ENCODE results near the gene SAMD14. TPM values are rescaled to one million over a fixed set of nuclear protein-coding genes. Genes with fewer than 3 reads are reported as not detected.
A peak's percentile ranks its signal among the peaks of the same experiment; 100 is the strongest.
"Not testable (repeated sequence)": the region's sequence is repeated elsewhere in the genome, so short reads cannot be mapped to it uniquely, and the experiment has no call there.

The SAMD14 gene
- total RNA-seq, 1 experiment from 2014 or later, result not detected

DNA sequence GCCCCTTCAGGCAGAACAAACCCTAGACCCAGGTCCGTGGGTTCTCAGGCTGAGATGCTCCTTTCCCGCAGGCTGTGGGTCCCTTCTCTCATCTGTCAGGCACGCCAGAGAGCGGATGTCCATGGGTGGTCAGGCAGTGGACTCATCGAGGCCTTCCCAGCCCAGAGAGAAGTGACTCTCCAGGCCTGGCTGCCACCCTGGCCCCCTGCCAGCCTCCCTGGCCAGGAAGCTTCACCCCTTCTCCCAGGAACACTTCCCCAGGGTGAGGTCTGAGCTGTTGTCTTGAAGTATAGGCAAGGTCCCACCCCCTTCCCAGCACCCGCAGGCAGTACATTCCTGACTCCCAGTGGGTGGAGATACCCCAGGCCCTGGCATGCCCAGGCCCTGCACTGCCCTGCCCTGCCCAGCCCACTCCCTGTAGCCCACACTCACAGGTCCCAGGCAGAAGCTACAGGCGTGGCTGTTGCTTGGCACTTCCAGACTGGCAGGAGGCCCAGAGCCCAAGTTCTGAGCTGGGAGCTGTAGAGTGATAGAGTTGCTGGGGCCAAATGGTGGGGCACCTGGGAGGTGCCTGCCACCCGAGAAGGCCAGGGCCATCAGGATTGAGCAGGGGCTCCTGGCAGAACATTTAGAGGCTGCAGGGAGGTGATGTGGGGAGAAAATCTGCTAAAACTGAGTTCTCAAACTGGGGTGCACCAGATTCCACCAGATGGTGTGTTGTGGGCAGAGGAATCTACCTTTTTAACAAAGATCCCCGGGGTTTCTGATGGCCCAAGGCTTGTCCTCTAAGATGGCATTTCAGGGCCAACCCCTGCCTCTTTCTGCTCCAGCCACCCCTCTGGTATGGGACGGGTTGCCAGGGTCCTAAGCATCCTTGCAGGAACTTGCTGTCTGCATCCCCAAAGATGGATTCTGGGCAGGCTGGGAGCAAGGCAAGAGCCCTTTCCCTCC is 67.4 kb downstream of the SAMD14 start:
- H3K27ac Mint-ChIP-seq (ENCODE audit: unreplicated experiment), result peak overlapping the region; percentile 96
- peaks cover 98% of the 10 kb centered on the region for H3K36me3 Mint-ChIP-seq (ENCODE audit: insufficient read depth, unreplicated experiment)
- intact Hi-C loops (cut with micrococcal nuclease; ENCODE audit: unreplicated experiment), result loop anchor here (1.0 kb wide), 1 partner anchor 35 kb away; no protein-coding TSS in a partner anchor
- TF ChIP-seq, protein P1, sequence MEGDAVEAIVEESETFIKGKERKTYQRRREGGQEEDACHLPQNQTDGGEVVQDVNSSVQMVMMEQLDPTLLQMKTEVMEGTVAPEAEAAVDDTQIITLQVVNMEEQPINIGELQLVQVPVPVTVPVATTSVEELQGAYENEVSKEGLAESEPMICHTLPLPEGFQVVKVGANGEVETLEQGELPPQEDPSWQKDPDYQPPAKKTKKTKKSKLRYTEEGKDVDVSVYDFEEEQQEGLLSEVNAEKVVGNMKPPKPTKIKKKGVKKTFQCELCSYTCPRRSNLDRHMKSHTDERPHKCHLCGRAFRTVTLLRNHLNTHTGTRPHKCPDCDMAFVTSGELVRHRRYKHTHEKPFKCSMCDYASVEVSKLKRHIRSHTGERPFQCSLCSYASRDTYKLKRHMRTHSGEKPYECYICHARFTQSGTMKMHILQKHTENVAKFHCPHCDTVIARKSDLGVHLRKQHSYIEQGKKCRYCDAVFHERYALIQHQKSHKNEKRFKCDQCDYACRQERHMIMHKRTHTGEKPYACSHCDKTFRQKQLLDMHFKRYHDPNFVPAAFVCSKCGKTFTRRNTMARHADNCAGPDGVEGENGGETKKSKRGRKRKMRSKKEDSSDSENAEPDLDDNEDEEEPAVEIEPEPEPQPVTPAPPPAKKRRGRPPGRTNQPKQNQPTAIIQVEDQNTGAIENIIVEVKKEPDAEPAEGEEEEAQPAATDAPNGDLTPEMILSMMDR (IDR thresholded peaks at IDR 0.05; ENCODE audit: unreplicated experiment), result no peak
- no peaks in the 10 kb centered on the region for H3K27me3 Mint-ChIP-seq (ENCODE audit: unreplicated experiment)
- BruUV-seq (replicated peaks), result no TSS peak
- peaks cover 90% of the 10 kb centered on the region for H3K4me1 Mint-ChIP-seq (ENCODE audit: low read depth, unreplicated experiment)
- CTCF ChIA-PET, result interaction anchor here (0.6 to 4.7 kb wide), 10 partner anchors 9 to 227 kb away, joined by 3 to 65 read pairs (median 4); no protein-coding TSS in a partner anchor
- H3K4me3 Mint-ChIP-seq (ENCODE audit: low read depth, unreplicated experiment), result peak overlapping the region; percentile 82
- no peaks in the 10 kb centered on the region for H3K9me3 Mint-ChIP-seq (ENCODE audit: low read depth, unreplicated experiment)
- DNase-seq, result peak; percentile 97

DNA sequence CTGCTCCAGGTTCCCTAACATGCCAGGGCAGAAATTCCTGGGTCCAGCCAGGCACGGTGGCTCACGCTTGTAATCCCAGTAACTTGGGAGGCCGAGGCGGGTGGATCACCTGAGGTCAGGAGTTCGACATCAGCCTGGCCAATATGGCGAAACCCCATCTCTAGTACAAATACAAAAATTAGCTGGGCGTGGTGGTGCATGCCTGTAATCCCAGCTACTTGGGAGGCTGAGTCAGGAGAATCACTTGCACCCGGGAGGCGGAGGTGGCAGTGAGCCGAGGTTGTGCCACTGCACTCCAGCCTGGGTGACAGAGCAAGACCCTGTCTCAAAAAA is 68.3 kb downstream of the SAMD14 start:
- not testable (repeated sequence) for BruUV-seq (replicated peaks); H3K27me3 Mint-ChIP-seq (ENCODE audit: unreplicated experiment); H3K9me3 Mint-ChIP-seq (ENCODE audit: low read depth, unreplicated experiment); DNase-seq
- H3K4me3 Mint-ChIP-seq (ENCODE audit: low read depth, unreplicated experiment), result peak overlapping the region; percentile 82
- CTCF ChIA-PET, result interaction anchor here (0.6 to 4.7 kb wide), 5 partner anchors 16 to 228 kb away, joined by 3 to 65 read pairs (median 3); no protein-coding TSS in a partner anchor
- H3K27ac Mint-ChIP-seq (ENCODE audit: unreplicated experiment), result peak overlapping the region; percentile 96
- H3K36me3 Mint-ChIP-seq (ENCODE audit: insufficient read depth, unreplicated experiment), result peaks cover 98% of the 10 kb centered on the region
- H3K4me1 Mint-ChIP-seq (ENCODE audit: low read depth, unreplicated experiment), result peaks cover 91% of the 10 kb centered on the region
- intact Hi-C loops (cut with micrococcal nuclease; ENCODE audit: unreplicated experiment), result loop anchor here (1.0 kb wide), 1 partner anchor 34 kb away; no protein-coding TSS in a partner anchor

DNA sequence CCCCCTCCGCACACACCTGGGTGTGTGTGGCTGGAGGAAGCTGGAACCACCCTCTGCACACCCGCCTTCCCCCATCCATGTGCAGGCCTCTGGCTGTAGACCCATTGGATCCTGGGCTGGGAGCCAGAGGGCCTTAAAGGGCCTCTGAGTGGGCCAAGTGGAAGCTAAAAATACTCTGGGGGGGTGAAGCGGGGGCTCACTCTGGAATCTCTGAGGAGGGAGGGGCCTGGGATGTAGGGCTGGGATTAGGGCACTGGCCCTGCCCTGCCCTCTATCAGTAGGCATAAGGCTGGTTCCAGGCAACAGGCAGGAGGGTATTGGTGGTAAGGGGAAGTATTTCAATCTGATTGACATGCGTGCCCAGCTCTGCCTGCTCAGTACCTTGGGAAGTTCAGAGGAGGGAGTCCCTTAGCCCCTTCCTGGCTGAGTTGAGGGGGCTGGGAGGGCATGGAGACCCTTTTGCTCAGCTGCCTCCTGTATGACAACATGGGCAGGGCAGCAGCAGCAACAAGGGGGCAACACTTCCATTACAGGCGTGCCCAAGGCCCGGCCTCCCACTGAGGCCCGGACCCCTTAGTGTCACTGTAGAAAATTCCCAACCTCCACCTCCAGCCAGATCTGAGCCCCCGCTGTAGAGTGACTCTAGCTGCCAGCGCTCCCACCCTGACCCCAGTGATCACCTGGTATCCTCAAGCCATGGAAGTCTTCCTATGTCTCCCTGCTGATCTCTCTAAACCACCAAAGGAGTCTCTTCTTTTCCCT is 68.8 kb downstream of the SAMD14 start:
- DNase-seq, result no peak
- Mint-ChIP-seq H3K27ac (ENCODE audit: unreplicated experiment) (peak overlapping the region; percentile 96), H3K4me1 (ENCODE audit: low read depth, unreplicated experiment) (peaks cover 86% of the 10 kb centered on the region), H3K27me3 (ENCODE audit: unreplicated experiment) (no peaks in the 10 kb centered on the region), H3K36me3 (ENCODE audit: insufficient read depth, unreplicated experiment) (peaks cover 98% of the 10 kb centered on the region), H3K9me3 (ENCODE audit: low read depth, unreplicated experiment) (no peaks in the 10 kb centered on the region), H3K4me3 (ENCODE audit: low read depth, unreplicated experiment) (peak overlapping the region; percentile 82)
- BruUV-seq (replicated peaks), result no TSS peak
- intact Hi-C loops (cut with micrococcal nuclease; ENCODE audit: unreplicated experiment), result no loop called here
- TF ChIP-seq, protein P1 (IDR thresholded peaks at IDR 0.05; ENCODE audit: unreplicated experiment), result no peak
- CTCF ChIA-PET, result interaction anchor here (0.6 to 10.4 kb wide), 5 partner anchors 17 to 140 kb away, joined by 3 to 142 read pairs (median 8); no protein-coding TSS in a partner anchor

Other genes starting within 250 kb of the SAMD14 start
- 2.4 and 2.5 TPM in 2 replicates for gene DLX4, start 161.0 kb downstream of the SAMD14 start, total RNA-seq (2022)
- not detected in 2 replicates for gene DLX3, start 134.9 kb downstream of the SAMD14 start, total RNA-seq (2022)
- 539 and 709 TPM in 2 replicates for gene ITGA3, start 74.0 kb downstream of the SAMD14 start, total RNA-seq (2022)
- gene PDK2, start 34.8 kb downstream of the SAMD14 start, total RNA-seq (2022), result 29.5 and 39.1 TPM in 2 replicates
- gene PPP1R9B, start 20.5 kb upstream of the SAMD14 start, total RNA-seq (2022), result 74.3 and 89.7 TPM in 2 replicates
- gene SGCA, start 35.8 kb upstream of the SAMD14 start, total RNA-seq (2022), result not detected in 2 replicates
- gene COL1A1, start 71.5 kb upstream of the SAMD14 start, total RNA-seq (2022), result 5.5 and 9.4 TPM in 2 replicates
- gene TMEM92, start 144.3 kb upstream of the SAMD14 start, total RNA-seq (2022), result 4.8 and 8.9 TPM in 2 replicates
- gene XYLT2, start 216.0 kb upstream of the SAMD14 start, total RNA-seq (2022), result 44.3 and 49.3 TPM in 2 replicates
- gene MRPL27, start 243.0 kb upstream of the SAMD14 start, total RNA-seq (2022), result 79.0 and 84.0 TPM in 2 replicates
- gene EME1, start 243.1 kb upstream of the SAMD14 start, total RNA-seq (2022), result 32.6 and 33.5 TPM in 2 replicates